Endothelial cell of umbilical vein (primary cell): ENCODE measurements around the gene MTARC1. TPM values are rescaled to one million over a fixed set of nuclear protein-coding genes. Genes with fewer than 3 reads are reported as not detected.
A peak's percentile ranks its signal among the peaks of the same experiment; 100 is the strongest.

Source experiments
- BruUV-seq: library from RNA; stranded (reverse); fragments of 400-500 nt; replicated peaks from 2 replicates; lab custom pipeline; 2021; lab: Mats Ljungman, UMichigan
- CTCF ChIA-PET: fragments of 300-600, 350-600 bp; sonication (Branson Sonifier 250); formaldehyde crosslinking; loops from one replicate; lab custom pipeline; 2021; ENCODE audit warnings: antibody characterized with exemption, inconsistent platforms; lab: Charles Lee
- POLR2A ChIA-PET: fragments of 300-600, 350-600 bp; sonication (Branson Sonifier 250); formaldehyde crosslinking; loops from one replicate; lab custom pipeline; 2021; ENCODE audit warnings: antibody characterized with exemption, inconsistent platforms; lab: Charles Lee
- DNase-seq: peaks from one replicate; pipeline ENCODE4 v3.0.0-alpha.2; 2011; ENCODE audit warnings: low read depth, low spot score
- FAIRE-seq: peaks from 2 replicates; lab custom pipeline; 2011; peaks lifted over from hg19 to GRCh38; lab: Jason Lieb, UNC
- H2AFZ ChIP-seq: 2 replicates; pipeline ENCODE4 v1.6.0; 2012; ENCODE audit warnings: low read depth, low read length, control low read depth, inconsistent platforms
- H3K27ac ChIP-seq: 2 replicates; pipeline ENCODE4 v1.5.1; 2011; ENCODE audit warnings: low read depth, mild to moderate bottlenecking, control low read depth, low read length, moderate library complexity; ENCODE audit not compliant: insufficient read depth
- H3K27me3 ChIP-seq, 2 experiments: 2 replicates each; pipeline versions ENCODE4 v1.6.0 to v1.6.1; 2011; ENCODE audit warnings: low read length in 2 of 2, mixed read lengths in 1 of 2; ENCODE audit not compliant: control insufficient read depth in 2 of 2, insufficient read depth in 2 of 2
- H3K36me3 ChIP-seq, 2 experiments: 2 replicates in 1 of 2; 3 replicates in 1 of 2; pipeline ENCODE4 v1.5.1; 2011; ENCODE audit warnings: low read length in 2 of 2, mild to moderate bottlenecking in 1 of 2, moderate library complexity in 1 of 2; ENCODE audit not compliant: control insufficient read depth in 2 of 2, insufficient read depth in 2 of 2; ENCODE audit errors: extremely low read depth in 1 of 2
- H3K4me1 ChIP-seq: 3 replicates; pipeline ENCODE4 v1.5.1; 2011; ENCODE audit warnings: mild to moderate bottlenecking, low read length; ENCODE audit not compliant: control insufficient read depth, insufficient read depth; ENCODE audit errors: extremely low read depth
- H3K4me2 ChIP-seq: 2 replicates; pipeline ENCODE4 v1.6.1; 2011; ENCODE audit warnings: low read length, control low read depth, mixed read lengths; ENCODE audit not compliant: insufficient read depth
- H3K4me3 ChIP-seq, 3 experiments: fragments of 200-600 bp in 1 of 3; sonication (generic), shearing (Covaris generic) in 1 of 3; replicated peaks in 1 of 3; 2 replicates each; pipeline ENCODE4 v1.5.1; 2011 to 2016; ENCODE audit warnings: control low read depth in 3 of 3, low read length in 3 of 3, mild to moderate bottlenecking in 2 of 3, inconsistent platforms in 1 of 3, low read depth in 1 of 3, moderate library complexity in 1 of 3; ENCODE audit not compliant: insufficient read depth in 1 of 3
- H3K79me2 ChIP-seq: 2 replicates; pipeline ENCODE4 v1.6.0; 2012; ENCODE audit warnings: low read length, inconsistent platforms; ENCODE audit not compliant: control insufficient read depth, insufficient read depth
- H3K9ac ChIP-seq: replicated peaks from 2 replicates; pipeline ENCODE3; 2011; ENCODE audit warnings: low read length, control low read depth; ENCODE audit not compliant: insufficient read depth; ENCODE audit errors: extremely low read depth
- H3K9me1 ChIP-seq: replicated peaks from 3 replicates; pipeline ENCODE4 v1.6.0; 2011; ENCODE audit warnings: mild to moderate bottlenecking, low read length; ENCODE audit not compliant: control insufficient read depth, insufficient read depth; ENCODE audit errors: extremely low read depth
- H3K9me3 ChIP-seq: replicated peaks from 2 replicates; pipeline ENCODE4 v1.5.1; 2012; ENCODE audit warnings: low read length, inconsistent platforms; ENCODE audit not compliant: control insufficient read depth, insufficient read depth
- H4K20me1 ChIP-seq: replicated peaks from 2 replicates; pipeline ENCODE3; 2011; ENCODE audit warnings: mild to moderate bottlenecking, low read length; ENCODE audit not compliant: control insufficient read depth, insufficient read depth; ENCODE audit errors: extremely low read depth
- CTCF ChIP-seq, 2 donors: IDR thresholded peaks; 1 replicate in 1 of 2; 2 replicates in 1 of 2; pipeline ENCODE4 v1.5.1; 2011; ENCODE audit warnings: low read length in 2 of 2, mild to moderate bottlenecking in 2 of 2, moderate library complexity in 2 of 2, control low read depth in 1 of 2, inconsistent platforms in 1 of 2, low read depth in 1 of 2; ENCODE audit not compliant: insufficient read depth in 1 of 2; ENCODE audit errors: extremely low read depth in 1 of 2
- EZH2 ChIP-seq: IDR thresholded peaks from 2 replicates; pipeline ENCODE4 v1.6.1; 2012; ENCODE audit warnings: borderline replicate concordance, low read depth, mild to moderate bottlenecking, moderate library complexity, low read length, inconsistent platforms; ENCODE audit not compliant: severe bottlenecking
- FOS ChIP-seq: IDR thresholded peaks from 2 replicates; pipeline ENCODE4 v1.6.1; 2011; ENCODE audit warnings: mild to moderate bottlenecking, low read length, moderate library complexity, borderline replicate concordance; ENCODE audit not compliant: insufficient read depth
- GATA2 ChIP-seq: IDR thresholded peaks from 2 replicates; pipeline ENCODE4 v1.7.0; 2011; ENCODE audit warnings: low read depth, mild to moderate bottlenecking, moderate library complexity, mixed read lengths, low read length; ENCODE audit not compliant: insufficient read length, insufficient read depth
- JUN ChIP-seq: IDR thresholded peaks from 2 replicates; pipeline ENCODE4 v1.6.1; 2011; ENCODE audit warnings: borderline replicate concordance, low read depth; ENCODE audit not compliant: insufficient read length, insufficient read depth
- MYC ChIP-seq: IDR thresholded peaks from one replicate; pipeline ENCODE4 v1.6.1; 2011; ENCODE audit warnings: mild to moderate bottlenecking, low read depth, low read length
- POLR2A ChIP-seq: IDR thresholded peaks from 2 replicates; pipeline ENCODE4 v1.6.1; 2012; ENCODE audit warnings: low read depth, mild to moderate bottlenecking, control low read depth, low read length
- POLR2AphosphoS5 ChIP-seq: IDR thresholded peaks from 2 replicates; pipeline ENCODE4 v1.6.1; 2012; ENCODE audit warnings: low read depth, mild to moderate bottlenecking, control low read depth, low read length, moderate library complexity; ENCODE audit not compliant: insufficient read depth
- dilution Hi-C: fragments of 300-500 bp; cut with MboI; formaldehyde crosslinking; loops from one replicate; pipeline ENCODE4 v1.15.0; 2019; ENCODE audit warnings: low sequenced_read_pairs; ENCODE audit not compliant: extremely low pct_ligation_motif_present
- intact Hi-C: fragments of 100-400 bp; cut with micrococcal nuclease; formaldehyde crosslinking; loops from one replicate; pipeline ENCODE4 v1.10.0; 2022
- polyA plus RNA-seq, 4 experiments: library from polyadenylated mRNA; depleted of rRNA in 3 of 4; stranded (reverse) in 3 of 4; unstranded in 1 of 4; fragments of >200 nt; gene quantifications; 2 replicates each; pipeline versions ENCODE4 v1.2.1 to v1.2.3, GENCODE V29; 2011 to 2012; ENCODE audit warnings: missing spikeins in 1 of 4
- total RNA-seq: library from RNA; stranded (reverse); gene quantifications from 2 replicates; pipeline ENCODE4 v1.2.3, GENCODE V29; 2021
- TF ChIP-seq, protein P1 (sequence below): IDR thresholded peaks from 2 replicates; pipeline ENCODE4 v1.6.1; 2011; ENCODE audit not compliant: insufficient read depth, insufficient read length

The MTARC1 gene
- total and polyA plus RNA-seq, 2 donors (not counting 3 experiments of a cell fraction or from before 2014, with no cell fraction given) = 0.43 to 3.5 TPM

GRCh38 chr1:220775240-220775853 is 11.4 kb upstream of the MTARC1 start:
- DNase-seq = peak; percentile 49
- H3K36me3 ChIP-seq = peaks cover 3 to 4% of the 10 kb centered on the region in 2 experiments
- H4K20me1 ChIP-seq = no peaks in the 10 kb centered on the region
- POLR2A ChIA-PET = no interaction called here
- no peak overlapping the region for H3K27ac ChIP-seq
- no peak overlapping the region for H2AFZ ChIP-seq
- dilution Hi-C loops = no loop called here
- no peak overlapping the region for H3K4me3 ChIP-seq
- H3K4me2 ChIP-seq = no peak overlapping the region
- CTCF ChIA-PET = interaction anchor here (0.6 to 3.9 kb wide), 36 partner anchors 10 to 1681 kb away, joined by 3 to 66 read pairs (median 6); partner anchors contain the start of genes BPNT1, C1orf115, MTARC1 and MTARC2
- H3K9me3 ChIP-seq = no peaks in the 10 kb centered on the region
- H3K4me1 ChIP-seq = no peaks in the 10 kb centered on the region
- intact Hi-C loops = loop anchor here (2.0 to 5.0 kb wide), 2 partner anchors 27 to 783 kb away; partner anchors contain the start of gene MTARC2
- TF ChIP-seq POLR2AphosphoS5 (no peak), CTCF (IDR thresholded peaks at IDR 0.05; ENCODE audit: extremely low read depth in 1 of 2, insufficient read depth in 1 of 2, low read depth in 1 of 2, low read length in 2 of 2) (peak; percentile 76 to 87), MYC (no peak)
- no peaks in the 10 kb centered on the region for H3K27me3 ChIP-seq
- no peaks in the 10 kb centered on the region for H3K9me1 ChIP-seq
- no peaks in the 10 kb centered on the region for H3K79me2 ChIP-seq
- peak; percentile 83 for FAIRE-seq
- BruUV-seq = no TSS peak
- H3K9ac ChIP-seq = no peak overlapping the region

- H3K4me1 ChIP-seq = no peaks in the 10 kb centered on the region
- H3K4me2 ChIP-seq = no peak overlapping the region
- dilution Hi-C loops = no loop called here
- H4K20me1 ChIP-seq = no peaks in the 10 kb centered on the region
- no peaks in the 10 kb centered on the region for H3K79me2 ChIP-seq
- TF ChIP-seq POLR2A (no peak), POLR2AphosphoS5 (no peak), MYC (no peak), FOS (no peak), EZH2 (no peak), JUN (no peak), CTCF (IDR thresholded peaks at IDR 0.05; ENCODE audit: extremely low read depth in 1 of 2, insufficient read depth in 1 of 2, low read depth in 1 of 2, low read length in 2 of 2) (no peak), GATA2 (no peak)
- TF ChIP-seq, protein P1, sequence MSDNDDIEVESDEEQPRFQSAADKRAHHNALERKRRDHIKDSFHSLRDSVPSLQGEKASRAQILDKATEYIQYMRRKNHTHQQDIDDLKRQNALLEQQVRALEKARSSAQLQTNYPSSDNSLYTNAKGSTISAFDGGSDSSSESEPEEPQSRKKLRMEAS = no peak
- no peaks in the 10 kb centered on the region for H3K9me1 ChIP-seq
- no peaks in the 10 kb centered on the region for H3K27me3 ChIP-seq
- CTCF ChIA-PET = interaction anchor here (0.6 to 3.9 kb wide), 54 partner anchors 9 to 795 kb away, joined by 3 to 66 read pairs (median 5); partner anchors contain the start of genes BPNT1, C1orf115, MTARC1 and MTARC2
- H3K27ac ChIP-seq = no peak overlapping the region
- FAIRE-seq = no peak
- intact Hi-C loops = loop anchor here (1.0 to 5.0 kb wide), 11 partner anchors 27 to 784 kb away; partner anchors contain the start of genes C1orf115, MARK1 and RAB3GAP2
- H3K9ac ChIP-seq = no peak overlapping the region
- POLR2A ChIA-PET = no interaction called here
- no peak overlapping the region for H2AFZ ChIP-seq
- H3K4me3 ChIP-seq = no peak overlapping the region
- H3K36me3 ChIP-seq = no peaks in the 10 kb centered on the region
- no peak for DNase-seq
- H3K9me3 ChIP-seq = no peaks in the 10 kb centered on the region
- BruUV-seq = no TSS peak
These were observed 10.5 kb upstream of the MTARC1 start for GRCh38 chr1:220776254-220776653.
